DLD1 (cell line): ENCODE results near the gene SLC4A1.

Experiments used
- in situ Hi-C: cut with HindIII; loops from 2 replicates; pipeline ENCODE4 v1.10.0; 2017; ENCODE audit warnings: low sequenced_read_pairs

The SLC4A1 gene

GRCh38 chr17:44221084-44221861 lies 46.7 kb downstream of the SLC4A1 start:
- in situ Hi-C loops, result no loop called here

- in situ Hi-C loops, result no loop called here
Observed at GRCh38 chr17:44220213-44221083, 47.5 kb downstream of the SLC4A1 start.

- in situ Hi-C loops, result no loop called here
Observed at GRCh38 chr17:44219616-44220212, 48.2 kb downstream of the SLC4A1 start, which contains the start of gene UBTF. TSS of gene UBTF (minus strand) at chr17:44219675. CDS start at chr17:44218229, 1,446 bp downstream.

DNA sequence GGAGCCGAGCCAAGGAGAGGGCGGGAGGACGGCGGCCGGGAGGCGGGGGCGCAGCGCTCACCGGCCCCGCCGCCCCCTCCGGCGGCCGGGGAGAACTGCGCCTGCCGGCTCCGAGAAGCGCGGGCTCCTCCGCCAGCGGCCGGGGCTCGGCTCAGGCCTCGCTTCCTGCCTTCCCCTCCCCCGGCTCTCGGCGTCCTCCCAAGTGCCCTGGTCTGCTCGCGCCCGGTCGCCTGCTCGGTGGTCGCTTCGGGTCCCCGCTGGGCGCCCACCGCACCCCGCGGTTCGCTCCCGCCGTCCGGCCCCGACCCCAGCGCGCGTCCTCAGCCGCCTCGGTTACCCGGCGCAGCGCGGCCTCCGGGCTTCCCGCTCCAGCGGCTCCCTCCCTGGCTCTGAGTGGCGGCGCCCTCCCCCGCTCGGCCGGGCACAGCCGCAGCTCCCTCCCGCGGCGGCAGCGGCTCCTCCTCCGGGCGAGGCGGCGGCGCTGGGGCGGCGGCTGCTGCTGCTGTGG lies 48.8 kb downstream of the SLC4A1 start:
- in situ Hi-C loops, result no loop called here

GRCh38 chr17:44218344-44219107 lies 49.4 kb downstream of the SLC4A1 start:
- in situ Hi-C loops, result no loop called here

DNA sequence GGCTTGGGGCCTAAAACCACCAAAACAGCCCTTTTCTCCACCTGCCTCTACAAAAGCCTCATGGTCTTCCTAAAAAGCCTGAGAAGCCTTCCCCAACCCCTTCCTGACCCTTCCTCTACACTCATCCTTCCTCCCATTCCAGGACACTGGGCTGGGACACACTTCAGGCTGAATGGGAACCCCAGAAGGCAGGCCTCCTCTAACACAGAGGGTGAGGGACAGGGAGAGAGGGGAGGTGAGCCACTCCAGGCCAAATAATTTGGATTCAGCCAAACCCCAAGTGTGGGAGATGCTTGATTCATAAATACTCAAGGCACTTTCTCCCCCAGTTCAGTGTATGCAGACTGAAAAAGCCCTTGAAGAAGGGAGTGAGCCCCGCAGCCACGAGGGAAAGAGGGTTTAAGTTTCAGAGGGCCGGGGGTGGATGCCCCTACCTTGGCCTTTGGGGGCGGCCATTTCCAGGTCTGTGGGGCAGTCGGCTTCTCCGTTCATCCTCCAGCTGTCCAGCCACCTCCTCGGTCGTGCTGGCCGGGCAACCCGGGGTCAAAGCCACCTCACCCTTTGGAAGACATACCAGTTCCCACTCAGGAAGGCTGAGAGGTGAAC lies 50.1 kb downstream of the SLC4A1 start:
- in situ Hi-C loops, result no loop called here

DNA sequence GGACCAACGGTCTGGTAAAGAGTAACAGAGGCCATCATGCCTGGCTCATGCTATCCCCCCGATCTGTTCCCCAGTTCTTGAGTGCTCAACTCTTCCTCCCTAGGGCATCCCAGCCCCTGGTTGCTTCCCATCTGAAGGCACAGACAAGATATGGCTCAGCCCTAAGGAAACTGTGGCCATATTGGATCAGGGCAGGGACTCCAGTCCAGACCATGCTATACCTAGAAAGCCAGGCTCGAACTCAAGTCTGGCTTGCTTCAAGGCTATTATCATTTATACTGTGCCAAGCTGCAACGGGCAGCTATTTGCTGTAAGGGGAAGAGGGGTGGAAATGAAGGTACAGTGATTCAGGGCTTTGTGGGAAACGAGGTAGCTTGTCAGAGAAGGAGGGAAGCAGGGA lies 51.2 kb downstream of the SLC4A1 start:
- in situ Hi-C loops, result no loop called here

DNA sequence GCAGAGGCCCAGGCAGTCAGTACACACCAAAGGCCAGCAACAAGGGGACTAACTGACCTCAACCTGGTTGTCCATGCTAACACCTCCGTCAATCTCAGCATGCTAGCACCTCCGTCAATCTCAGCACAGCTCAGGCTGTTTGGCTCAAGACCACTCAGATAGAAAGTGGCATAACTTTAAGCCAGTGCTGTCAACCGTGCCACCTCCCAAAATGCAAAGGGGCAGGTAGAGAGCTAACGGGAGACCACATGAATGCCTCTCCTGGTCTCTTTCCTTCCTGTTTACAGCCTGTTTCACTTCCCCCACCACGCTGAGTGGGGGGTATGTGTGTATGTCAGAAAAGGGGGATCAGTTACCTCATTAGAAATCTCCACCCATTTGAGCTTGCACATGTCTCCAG lies 51.8 kb downstream of the SLC4A1 start:
- in situ Hi-C loops, result no loop called here

DNA sequence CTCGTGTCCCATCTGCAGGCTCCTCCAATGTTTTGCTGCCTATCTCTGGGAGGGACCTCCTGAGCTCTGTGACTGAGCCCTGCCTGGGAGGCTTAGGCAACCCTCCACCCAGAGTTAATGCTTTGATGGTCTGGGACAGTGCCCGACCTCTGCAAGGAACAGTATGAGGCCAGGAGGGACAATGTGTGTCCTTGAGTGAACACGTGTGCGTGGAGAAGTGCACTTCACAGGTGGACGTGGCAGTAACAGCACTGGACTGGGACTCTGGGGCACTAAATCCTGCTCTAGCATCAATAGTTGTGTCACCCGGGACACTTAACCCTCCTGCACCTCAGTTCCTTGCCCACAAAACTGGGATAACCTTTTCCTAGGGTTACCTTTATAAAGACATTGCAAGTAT lies 53.0 kb downstream of the SLC4A1 start:
- in situ Hi-C loops, result no loop called here

DNA sequence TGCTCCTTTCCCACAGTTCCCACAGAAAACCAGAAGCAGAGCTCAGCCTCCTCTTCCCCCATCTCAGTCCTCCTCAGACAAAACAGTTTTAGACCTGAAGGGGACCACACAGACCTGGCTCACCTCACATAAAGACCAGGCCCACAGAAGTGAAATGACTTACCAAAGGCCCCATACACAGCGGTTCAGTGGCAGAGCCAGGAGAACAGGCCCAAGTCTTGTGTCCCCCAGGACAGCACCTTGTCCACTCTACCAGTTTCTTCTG lies 53.8 kb downstream of the SLC4A1 start:
- in situ Hi-C loops, result no loop called here

DNA sequence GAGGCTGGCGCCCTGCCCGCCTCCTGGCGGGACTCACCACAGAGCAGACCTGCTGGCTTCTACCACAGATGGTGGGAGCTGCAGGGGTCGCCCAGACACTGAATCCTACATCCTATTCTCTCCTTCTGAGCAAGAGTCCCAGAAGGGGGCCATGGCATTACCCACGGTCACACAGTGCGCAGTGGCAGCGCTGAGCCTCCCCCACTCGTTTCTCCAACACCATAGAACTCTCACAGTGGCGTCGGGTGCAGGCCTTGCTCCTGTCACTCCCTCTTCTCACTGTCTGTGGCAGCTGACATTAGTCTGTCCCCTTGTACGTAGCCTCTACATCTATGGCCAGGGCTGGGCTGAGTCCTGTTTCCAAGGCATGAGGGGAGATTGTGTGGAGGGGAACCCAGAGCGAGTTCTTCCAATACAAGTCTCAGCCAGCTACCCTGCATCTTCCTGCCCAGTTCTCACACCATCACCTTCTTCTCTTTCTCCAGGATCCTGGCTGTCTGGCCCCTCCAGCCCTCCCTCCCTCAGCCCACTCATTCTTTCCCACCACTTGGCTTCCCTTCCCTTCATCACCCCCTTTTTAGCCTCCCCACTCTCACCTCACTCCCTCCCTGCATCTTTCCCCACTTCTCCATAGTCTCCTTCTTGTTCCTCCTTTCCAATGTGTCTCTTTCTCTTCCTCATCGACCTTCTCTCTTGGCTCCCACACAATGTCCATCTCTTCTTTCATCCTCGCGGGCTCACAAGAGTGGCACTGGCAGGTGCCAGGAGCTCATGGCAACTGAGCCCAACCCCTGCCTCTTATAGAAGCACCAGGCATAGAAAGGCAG lies 54.3 kb downstream of the SLC4A1 start:
- in situ Hi-C loops, result no loop called here

- in situ Hi-C loops, result no loop called here
Observed at GRCh38 chr17:44212507-44213402, 55.2 kb downstream of the SLC4A1 start.

GRCh38 chr17:44211281-44212265 lies 56.4 kb downstream of the SLC4A1 start:
- in situ Hi-C loops, result no loop called here

DNA sequence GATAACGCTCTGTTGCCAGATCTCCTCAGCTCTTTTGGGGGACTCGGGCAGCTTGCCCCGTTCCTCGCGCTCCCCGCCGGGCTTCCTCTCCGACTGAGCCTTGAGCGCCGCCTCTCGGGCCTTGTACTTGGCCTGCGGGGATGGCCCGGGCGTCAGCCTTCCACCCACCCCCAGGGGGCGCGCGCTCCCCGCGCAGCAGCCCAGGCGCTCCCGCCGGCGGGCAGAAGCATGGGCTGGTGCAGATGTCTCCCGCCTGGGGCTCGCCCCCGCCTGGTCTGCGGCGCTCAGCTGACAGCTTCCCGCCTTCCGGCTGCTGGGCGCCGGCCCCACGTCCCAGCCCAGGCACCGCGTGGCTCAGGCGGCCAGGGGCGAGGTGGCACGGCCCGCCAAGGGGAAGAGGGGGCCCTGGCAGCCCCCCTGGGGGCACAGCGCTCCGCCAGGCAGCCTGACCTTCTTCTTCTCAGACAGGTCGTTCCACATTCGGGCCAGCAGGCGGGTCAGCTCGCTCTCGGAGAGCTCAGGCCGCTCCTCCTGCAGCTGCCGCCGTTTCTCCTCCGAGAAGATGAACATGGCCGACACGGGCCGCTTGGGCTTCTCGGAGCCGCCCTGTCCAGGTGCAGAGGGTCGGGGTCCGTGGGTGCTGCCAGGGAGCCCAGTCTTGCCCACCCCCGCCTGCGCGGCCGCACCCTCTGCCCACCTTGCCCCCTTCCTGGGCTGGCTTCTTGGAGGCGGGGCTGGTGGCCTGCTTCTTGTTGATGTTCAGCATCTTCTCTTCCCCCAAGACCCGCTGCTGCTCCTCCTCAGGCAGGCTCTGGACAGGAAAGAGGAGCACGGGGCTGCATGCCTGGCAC lies 57.4 kb downstream of the SLC4A1 start:
- in situ Hi-C loops, result no loop called here

- in situ Hi-C loops, result no loop called here
Observed at GRCh38 chr17:44209786-44210341, 58.1 kb downstream of the SLC4A1 start.

- in situ Hi-C loops, result no loop called here
Observed at GRCh38 chr17:44207743-44208142, 60.2 kb downstream of the SLC4A1 start.
